Measurements from ENCODE around the gene EDC3. TPM values are rescaled to one million over a fixed set of nuclear protein-coding genes. Genes with fewer than 3 reads are reported as not detected.

EDC3 gene
- total RNA-seq, 1 experiment from 2014 or later = 45.1 TPM

DNA sequence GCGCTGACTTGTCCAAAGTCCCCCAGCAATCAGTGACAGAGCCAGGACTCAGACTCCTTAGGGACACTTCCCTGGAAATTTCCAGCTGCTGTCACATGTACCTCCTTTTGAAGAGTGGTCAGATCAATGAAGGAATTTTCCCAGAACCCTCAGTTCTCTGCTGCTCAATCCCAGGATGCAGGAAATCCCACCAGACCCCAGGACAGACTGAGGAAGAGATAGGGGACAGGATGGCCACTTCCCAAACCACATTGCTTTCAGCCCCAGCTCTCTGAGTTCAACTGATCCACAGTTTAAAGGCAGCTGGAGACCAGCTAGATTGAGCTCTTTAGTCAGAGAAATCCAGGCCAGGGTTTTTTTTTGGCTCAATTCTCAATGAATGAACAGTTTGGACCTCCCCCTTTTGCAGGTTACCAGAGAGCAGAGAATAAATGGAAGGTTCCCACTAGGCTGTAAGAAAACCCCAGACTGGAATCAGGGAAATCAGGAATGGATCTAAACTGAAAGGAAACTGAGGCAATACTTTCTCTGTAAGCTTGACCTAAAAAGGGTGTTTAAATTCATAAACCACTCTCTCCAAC, 28.0 kb upstream of the EDC3 start:
- Histone ChIP-seq H3K79me2 (ENCODE audit: insufficient read depth, low read length) (no peaks in the 10 kb centered on the region), H3K9me2 (ENCODE audit: insufficient read depth) (no peaks in the 10 kb centered on the region), H3K27me3 (ENCODE audit: insufficient read depth, low read length) (no peaks in the 10 kb centered on the region), H2AFZ (ENCODE audit: low read depth, low read length, poor library complexity, severe bottlenecking) (peak overlapping the region; percentile 48), H3K27ac (ENCODE audit: low read depth, low read length) (peak overlapping the region; percentile 3; the same call in 1 of the 2 replicates), H4K20me1 (ENCODE audit: insufficient read depth) (no peaks in the 10 kb centered on the region), H3K36me3 (ENCODE audit: control insufficient read depth in 1 of 2, insufficient read depth in 2 of 2, low read length in 2 of 2) (no peaks in the 10 kb centered on the region), H3K4me1 (ENCODE audit: control insufficient read depth in 1 of 2, insufficient read depth in 2 of 2, low read length in 2 of 2) (peaks cover 22 to 39% of the 10 kb centered on the region in 2 experiments), H3K4me2 (ENCODE audit: low read length) (peak overlapping the region; percentile 100), H3K9me3 (ENCODE audit: control insufficient read depth in 1 of 2, insufficient read depth in 1 of 2, low read depth in 1 of 2, low read length in 2 of 2) (no peaks in the 10 kb centered on the region), H3K4me3 (replicated peaks in 1 of 2; ENCODE audit: low read depth in 1 of 2, low read length in 2 of 2) (no peak overlapping the region), H3K9ac (ENCODE audit: low read length) (peak overlapping the region; percentile 21)
- intact Hi-C loops (cut with micrococcal nuclease) = no loop called here
- ATAC-seq (peak; percentile 55), DNase-seq (ENCODE audit: low read depth, low spot score) (peak; percentile 77)
- TF ChIP-seq, protein P1, sequence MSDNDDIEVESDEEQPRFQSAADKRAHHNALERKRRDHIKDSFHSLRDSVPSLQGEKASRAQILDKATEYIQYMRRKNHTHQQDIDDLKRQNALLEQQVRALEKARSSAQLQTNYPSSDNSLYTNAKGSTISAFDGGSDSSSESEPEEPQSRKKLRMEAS (IDR thresholded peaks at IDR 0.05) = peak; percentile 14; the same call in 1 of the 2 replicates
- TF ChIP-seq SRF (IDR thresholded peaks at IDR 0.05; ENCODE audit: low read depth) = no peak
- TF ChIP-seq YY1 (IDR thresholded peaks at IDR 0.05; ENCODE audit: extremely low read depth, insufficient replicate concordance, low read depth, low read length) = peak; percentile 63
- TF ChIP-seq ZNF274 (IDR thresholded peaks at IDR 0.05; ENCODE audit: low read depth, low read length) = no peak
- peak; percentile 96 for TF ChIP-seq SP1 (IDR thresholded peaks at IDR 0.05; ENCODE audit: low read depth)
- peak; percentile 82 for TF ChIP-seq JUND (IDR thresholded peaks at IDR 0.05)
- TF ChIP-seq POLR2A (IDR thresholded peaks at IDR 0.05; ENCODE audit: borderline replicate concordance, extremely low read depth, insufficient read depth, insufficient read length) = no peak
- no peak for TF ChIP-seq POLR2AphosphoS5 (IDR thresholded peaks at IDR 0.05; ENCODE audit: low read depth, low read length)
- TF ChIP-seq, protein P2, sequence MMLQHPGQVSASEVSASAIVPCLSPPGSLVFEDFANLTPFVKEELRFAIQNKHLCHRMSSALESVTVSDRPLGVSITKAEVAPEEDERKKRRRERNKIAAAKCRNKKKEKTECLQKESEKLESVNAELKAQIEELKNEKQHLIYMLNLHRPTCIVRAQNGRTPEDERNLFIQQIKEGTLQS (IDR thresholded peaks at IDR 0.05) = no peak; the same call in 1 of the 2 replicates
- ChIA-PET RAD21 (ENCODE audit: low non-redundant PET in 1 of 2, low total read pairs in 2 of 2, uncharacterized antibody in 2 of 2, unreplicated experiment in 2 of 2) (interaction anchor here in 1 of 2 experiments (0.9 kb wide), 1 partner anchor 45 kb away, joined by 4 read pairs; no protein-coding TSS in a partner anchor), POLR2A (interaction anchor here (2.5 kb wide), 1 partner anchor 36 kb away, joined by 10 read pairs; no protein-coding TSS in a partner anchor), CTCF (interaction anchor here (0.6 kb wide), 1 partner anchor 103 kb away, joined by 4 read pairs; no protein-coding TSS in a partner anchor)
- BruUV-seq (replicated peaks) = no TSS peak
